ENCODE measurements around the gene ATXN10. TPM values are rescaled to one million over a fixed set of nuclear protein-coding genes. Genes with fewer than 3 reads are reported as not detected.

The ATXN10 gene
- total RNA-seq, 1 donor from 2014 or later = 121 TPM

DNA sequence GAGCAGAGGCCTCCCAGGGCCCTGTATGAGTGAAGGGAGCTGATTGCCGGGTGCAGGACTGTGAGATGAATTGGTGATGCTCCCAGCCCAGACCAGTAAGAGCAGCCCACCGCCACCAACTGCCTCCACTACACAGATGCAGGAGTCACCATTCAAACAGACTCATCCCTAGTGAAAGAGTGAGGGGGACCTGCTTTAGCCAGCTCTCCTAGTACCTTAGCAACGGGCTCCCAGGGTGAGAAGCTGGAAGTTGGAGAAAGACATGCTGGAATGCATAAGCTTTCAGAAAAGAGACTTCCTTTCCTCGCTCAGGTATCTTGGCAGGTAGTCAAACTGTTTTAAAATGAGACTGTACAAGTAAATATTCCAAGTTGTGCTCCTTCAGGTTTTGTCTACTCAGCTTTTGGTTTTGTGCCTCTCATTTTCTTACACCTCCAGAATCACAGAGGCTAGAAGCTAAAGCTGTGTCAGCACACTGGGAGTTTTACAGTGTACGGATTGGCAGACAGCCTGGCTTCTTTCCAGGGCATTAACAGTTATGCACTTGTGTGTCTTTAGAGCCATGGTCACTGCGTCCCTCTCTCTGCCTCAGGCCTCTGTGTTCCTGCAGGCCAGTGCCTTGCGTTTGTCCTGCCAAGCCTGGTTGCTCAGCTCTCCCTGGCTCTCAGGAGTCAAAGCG is 146.2 kb downstream of the ATXN10 start:
- intact Hi-C loops (cut with micrococcal nuclease) = no loop called here
- Mint-ChIP-seq H3K27ac (no peak overlapping the region), H3K4me3 (no peak overlapping the region), H3K9me3 (no peaks in the 10 kb centered on the region), H3K4me1 (no peaks in the 10 kb centered on the region), H3K36me3 (ENCODE audit: low read depth) (peaks cover 3% of the 10 kb centered on the region), H3K27me3 (no peaks in the 10 kb centered on the region)
- DNase-seq = no peak

DNA sequence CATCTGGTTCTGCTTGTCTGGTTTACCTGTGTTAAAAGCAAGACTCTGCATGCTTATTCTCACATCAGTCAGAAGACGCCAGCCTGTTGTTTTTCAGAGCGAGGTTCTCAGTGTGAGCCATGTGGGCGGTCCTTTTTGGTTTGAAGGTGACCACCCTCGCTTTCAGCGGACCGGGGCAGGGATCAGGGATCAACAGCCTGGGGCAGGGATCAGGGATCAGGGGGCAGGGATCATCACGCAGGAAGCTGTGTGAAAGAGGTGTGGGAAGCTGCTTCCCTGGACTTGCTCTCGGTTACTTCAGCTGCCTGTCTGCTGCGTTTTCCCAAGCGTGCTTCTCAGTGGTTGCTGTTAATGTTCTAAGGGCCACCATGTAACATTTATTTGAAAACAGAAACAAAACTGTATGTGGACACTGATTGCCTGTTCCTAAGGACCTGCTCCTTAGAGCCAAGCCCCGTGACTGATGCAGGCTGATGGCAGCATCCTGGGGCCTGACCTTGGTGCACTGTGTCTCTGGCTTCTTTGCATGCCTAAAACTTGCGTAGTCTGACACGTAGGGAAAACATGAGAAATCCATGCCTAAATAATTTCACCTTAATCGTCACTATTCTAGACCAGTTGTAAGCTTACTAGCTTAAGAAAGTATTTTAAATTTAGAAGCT is 146.9 kb downstream of the ATXN10 start:
- no peaks in the 10 kb centered on the region for H3K4me1 Mint-ChIP-seq
- DNase-seq = no peak
- no peak overlapping the region for H3K4me3 Mint-ChIP-seq
- no peaks in the 10 kb centered on the region for H3K27me3 Mint-ChIP-seq
- intact Hi-C loops (cut with micrococcal nuclease) = no loop called here
- no peaks in the 10 kb centered on the region for H3K9me3 Mint-ChIP-seq
- H3K27ac Mint-ChIP-seq = no peak overlapping the region
- peaks cover 3% of the 10 kb centered on the region for H3K36me3 Mint-ChIP-seq (ENCODE audit: low read depth)

GRCh38 chr22:45819305-45819704 is 147.7 kb downstream of the ATXN10 start:
- Mint-ChIP-seq H3K27me3 (no peaks in the 10 kb centered on the region), H3K27ac (no peak overlapping the region), H3K4me1 (no peaks in the 10 kb centered on the region), H3K36me3 (ENCODE audit: low read depth) (peaks cover 4% of the 10 kb centered on the region), H3K9me3 (no peaks in the 10 kb centered on the region), H3K4me3 (no peak overlapping the region)
- no peak for DNase-seq
- intact Hi-C loops (cut with micrococcal nuclease) = no loop called here

DNA sequence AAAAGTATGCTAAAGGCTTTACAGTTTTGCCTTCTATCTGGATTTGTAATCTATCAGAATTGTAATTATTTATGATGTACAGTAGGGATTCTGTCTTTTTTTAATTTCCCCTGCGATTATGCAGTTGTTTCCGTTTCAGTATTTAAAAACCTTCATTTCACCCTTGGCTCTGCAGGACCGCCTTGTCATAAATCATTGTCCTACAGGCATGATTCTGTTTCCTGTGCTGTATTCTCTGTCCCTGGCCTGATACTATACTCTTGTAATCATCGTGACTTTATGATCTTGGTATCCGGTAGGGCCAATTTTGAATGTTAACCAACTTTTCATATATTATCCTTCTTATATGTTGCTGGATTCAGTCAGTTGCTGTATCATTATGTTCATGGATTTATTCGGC is 151.7 kb downstream of the ATXN10 start:
- no peaks in the 10 kb centered on the region for H3K27me3 Mint-ChIP-seq
- no peaks in the 10 kb centered on the region for H3K4me1 Mint-ChIP-seq
- no peak overlapping the region for H3K4me3 Mint-ChIP-seq
- H3K36me3 Mint-ChIP-seq (ENCODE audit: low read depth) = peaks cover 21% of the 10 kb centered on the region
- no peak overlapping the region for H3K27ac Mint-ChIP-seq
- no peak for DNase-seq
- H3K9me3 Mint-ChIP-seq = no peaks in the 10 kb centered on the region
- intact Hi-C loops (cut with micrococcal nuclease) = no loop called here

GRCh38 chr22:45826520-45826919 is 154.9 kb downstream of the ATXN10 start:
- Mint-ChIP-seq H3K27me3 (no peaks in the 10 kb centered on the region), H3K27ac (no peak overlapping the region), H3K36me3 (ENCODE audit: low read depth) (peaks cover 21% of the 10 kb centered on the region), H3K4me3 (no peak overlapping the region), H3K4me1 (no peaks in the 10 kb centered on the region), H3K9me3 (no peaks in the 10 kb centered on the region)
- intact Hi-C loops (cut with micrococcal nuclease) = no loop called here
- no peak for DNase-seq

DNA sequence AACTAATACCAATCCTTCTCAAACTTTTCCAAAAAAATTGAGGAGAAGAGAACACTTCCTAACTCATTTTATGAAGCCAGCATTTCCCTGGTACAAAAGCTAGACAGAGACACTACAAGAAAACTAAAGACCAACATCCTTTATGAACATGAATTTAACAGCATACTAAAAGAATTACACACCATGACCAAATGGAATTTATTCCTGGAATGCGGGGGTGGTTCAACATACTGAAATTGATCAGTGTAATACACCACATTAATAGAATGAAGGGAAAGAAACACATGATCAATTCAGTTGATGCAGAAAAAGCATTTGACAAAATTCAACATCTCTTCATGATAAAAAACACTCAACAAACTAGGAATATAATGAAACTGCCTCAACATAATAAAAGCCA is 157.2 kb downstream of the ATXN10 start:
- intact Hi-C loops (cut with micrococcal nuclease) = no loop called here
- Mint-ChIP-seq H3K27me3 (no peaks in the 10 kb centered on the region), H3K4me1 (no peaks in the 10 kb centered on the region), H3K9me3 (no peaks in the 10 kb centered on the region), H3K4me3 (no peak overlapping the region), H3K36me3 (ENCODE audit: low read depth) (peaks cover 20% of the 10 kb centered on the region), H3K27ac (no peak overlapping the region)
- DNase-seq = no peak

- Mint-ChIP-seq H3K9me3 (no peaks in the 10 kb centered on the region), H3K4me1 (peaks cover 2% of the 10 kb centered on the region), H3K36me3 (ENCODE audit: low read depth) (peaks cover 11% of the 10 kb centered on the region), H3K27me3 (no peaks in the 10 kb centered on the region), H3K4me3 (no peak overlapping the region), H3K27ac (no peak overlapping the region)
- intact Hi-C loops (cut with micrococcal nuclease) = no loop called here
- no peak for DNase-seq
Measured at GRCh38 chr22:45830531-45831245, 159.1 kb downstream of the ATXN10 start.

GRCh38 chr22:45831394-45831793 is 159.8 kb downstream of the ATXN10 start:
- H3K36me3 Mint-ChIP-seq (ENCODE audit: low read depth) = peaks cover 6% of the 10 kb centered on the region
- H3K4me3 Mint-ChIP-seq = no peak overlapping the region
- no peak overlapping the region for H3K27ac Mint-ChIP-seq
- intact Hi-C loops (cut with micrococcal nuclease) = no loop called here
- H3K9me3 Mint-ChIP-seq = no peaks in the 10 kb centered on the region
- no peak for DNase-seq
- peaks cover 2% of the 10 kb centered on the region for H3K4me1 Mint-ChIP-seq
- no peaks in the 10 kb centered on the region for H3K27me3 Mint-ChIP-seq

DNA sequence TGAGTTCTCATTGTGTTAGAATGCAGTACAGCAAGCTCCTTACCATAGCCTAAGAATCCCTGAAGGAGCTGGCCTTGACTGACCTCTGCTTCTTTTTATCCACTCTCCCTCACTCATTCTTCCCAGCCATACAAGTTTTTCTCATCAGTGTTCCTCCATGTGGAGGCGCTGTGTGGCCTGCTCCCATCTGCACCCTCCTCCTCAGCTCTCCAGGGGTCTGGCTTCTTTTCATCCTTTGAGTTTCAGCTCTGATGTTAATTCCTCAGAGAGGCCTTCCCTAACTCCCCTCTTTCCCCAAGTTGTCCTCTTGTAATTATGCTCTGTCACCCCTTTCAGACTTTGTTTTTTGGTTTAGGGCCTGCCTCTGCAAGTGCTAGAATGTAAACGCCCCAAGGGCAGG is 160.5 kb downstream of the ATXN10 start:
- intact Hi-C loops (cut with micrococcal nuclease) = no loop called here
- no peaks in the 10 kb centered on the region for H3K27me3 Mint-ChIP-seq
- DNase-seq = no peak
- H3K4me3 Mint-ChIP-seq = no peak overlapping the region
- no peak overlapping the region for H3K27ac Mint-ChIP-seq
- H3K4me1 Mint-ChIP-seq = peaks cover 2% of the 10 kb centered on the region
- H3K36me3 Mint-ChIP-seq (ENCODE audit: low read depth) = peaks cover 5% of the 10 kb centered on the region
- no peaks in the 10 kb centered on the region for H3K9me3 Mint-ChIP-seq

GRCh38 chr22:45832959-45833580 is 161.4 kb downstream of the ATXN10 start:
- H3K27me3 Mint-ChIP-seq = no peaks in the 10 kb centered on the region
- H3K27ac Mint-ChIP-seq = no peak overlapping the region
- H3K36me3 Mint-ChIP-seq (ENCODE audit: low read depth) = no peaks in the 10 kb centered on the region
- no peak for DNase-seq
- no peak overlapping the region for H3K4me3 Mint-ChIP-seq
- H3K9me3 Mint-ChIP-seq = no peaks in the 10 kb centered on the region
- intact Hi-C loops (cut with micrococcal nuclease) = no loop called here
- H3K4me1 Mint-ChIP-seq = peaks cover 2% of the 10 kb centered on the region

GRCh38 chr22:45833613-45834012 is 162.0 kb downstream of the ATXN10 start:
- H3K27ac Mint-ChIP-seq = no peak overlapping the region
- no peak overlapping the region for H3K4me3 Mint-ChIP-seq
- no peaks in the 10 kb centered on the region for H3K36me3 Mint-ChIP-seq (ENCODE audit: low read depth)
- H3K4me1 Mint-ChIP-seq = peaks cover 2% of the 10 kb centered on the region
- DNase-seq = no peak
- intact Hi-C loops (cut with micrococcal nuclease) = no loop called here
- H3K27me3 Mint-ChIP-seq = no peaks in the 10 kb centered on the region
- H3K9me3 Mint-ChIP-seq = no peaks in the 10 kb centered on the region

DNA sequence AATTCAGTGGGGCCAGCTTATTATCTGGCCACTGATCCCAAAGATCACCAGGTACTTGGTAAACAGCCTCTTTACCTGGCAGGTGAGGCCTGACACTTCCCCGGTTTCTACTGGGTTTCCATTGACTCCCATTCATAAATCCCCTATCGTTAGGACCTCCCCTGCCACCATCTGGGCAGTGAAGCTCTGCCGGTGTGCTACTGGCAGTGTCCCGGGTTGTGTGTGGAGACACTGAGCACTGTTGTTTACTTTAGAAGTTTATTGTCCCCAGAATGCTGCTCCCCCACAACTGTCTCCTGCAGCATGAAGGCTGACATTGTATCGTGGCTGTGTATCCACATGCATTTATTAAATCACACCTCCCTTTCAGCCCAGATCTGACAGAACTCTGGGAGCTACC is 162.6 kb downstream of the ATXN10 start:
- peaks cover 2% of the 10 kb centered on the region for H3K4me1 Mint-ChIP-seq
- H3K27ac Mint-ChIP-seq = no peak overlapping the region
- DNase-seq = no peak
- intact Hi-C loops (cut with micrococcal nuclease) = no loop called here
- no peaks in the 10 kb centered on the region for H3K27me3 Mint-ChIP-seq
- no peaks in the 10 kb centered on the region for H3K36me3 Mint-ChIP-seq (ENCODE audit: low read depth)
- H3K4me3 Mint-ChIP-seq = no peak overlapping the region
- H3K9me3 Mint-ChIP-seq = no peaks in the 10 kb centered on the region

GRCh38 chr22:45834795-45835194 is 163.2 kb downstream of the ATXN10 start:
- Mint-ChIP-seq H3K9me3 (no peaks in the 10 kb centered on the region), H3K36me3 (ENCODE audit: low read depth) (peaks cover 1% of the 10 kb centered on the region), H3K27ac (no peak overlapping the region), H3K4me1 (peaks cover 2% of the 10 kb centered on the region), H3K4me3 (no peak overlapping the region), H3K27me3 (no peaks in the 10 kb centered on the region)
- intact Hi-C loops (cut with micrococcal nuclease) = no loop called here
- DNase-seq = no peak

Data from activated CD4-positive, alpha-beta T cell treated with anti-CD3 and anti-CD28 coated beads, Interleukin-2, amount 10 ng/mL, durations not matched to agents 24 days and 14 days (primary cell).